ENCODE measurements around the gene MED10. TPM values are rescaled to one million over a fixed set of nuclear protein-coding genes. Genes with fewer than 3 reads are reported as not detected.
"Not testable (repeated sequence)": the region's sequence is repeated elsewhere in the genome, so short reads cannot be mapped to it uniquely, and the experiment has no call there.

The MED10 gene
- total RNA-seq, 6 experiments from 2014 or later = 41.1 to 48.1 (median 45.9) TPM

- H3K9me3 Mint-ChIP-seq = peaks cover 4% of the 10 kb centered on the region; the same call in 1 of the 2 replicates
- no peaks in the 10 kb centered on the region for H3K36me3 Mint-ChIP-seq (ENCODE audit: low read depth)
- H3K4me3 Mint-ChIP-seq = no peak overlapping the region
- H3K27ac Mint-ChIP-seq = no peak overlapping the region
- H3K4me1 Mint-ChIP-seq (ENCODE audit: low read depth) = peaks cover 14% of the 10 kb centered on the region
- peaks cover 8% of the 10 kb centered on the region for H3K27me3 Mint-ChIP-seq (ENCODE audit: insufficient read depth)
- DNase-seq = no peak
- TF ChIP-seq CTCF (IDR thresholded peaks at IDR 0.05) = no peak
These were observed 15.5 kb downstream of the MED10 start for GRCh38 chr5:6362846-6363245.

- Mint-ChIP-seq H3K27ac (no peak overlapping the region), H3K4me1 (ENCODE audit: low read depth) (peaks cover 10% of the 10 kb centered on the region), H3K36me3 (ENCODE audit: low read depth) (no peaks in the 10 kb centered on the region), H3K27me3 (ENCODE audit: insufficient read depth) (peaks cover 8% of the 10 kb centered on the region), H3K4me3 (no peak overlapping the region), H3K9me3 (peaks cover 4% of the 10 kb centered on the region; the same call in 1 of the 2 replicates)
- TF ChIP-seq CTCF (IDR thresholded peaks at IDR 0.05) = no peak
- DNase-seq = no peak
These were observed 17.2 kb downstream of the MED10 start for GRCh38 chr5:6361101-6361500.

GRCh38 chr5:6360323-6361072 is 17.8 kb downstream of the MED10 start:
- H3K9me3 Mint-ChIP-seq = peaks cover 4% of the 10 kb centered on the region; the same call in 1 of the 2 replicates
- peaks cover 8% of the 10 kb centered on the region for H3K27me3 Mint-ChIP-seq (ENCODE audit: insufficient read depth)
- no peak for TF ChIP-seq CTCF (IDR thresholded peaks at IDR 0.05)
- no peaks in the 10 kb centered on the region for H3K36me3 Mint-ChIP-seq (ENCODE audit: low read depth)
- H3K4me3 Mint-ChIP-seq = no peak overlapping the region
- H3K27ac Mint-ChIP-seq = no peak overlapping the region
- 0 out of 2 replicates have a peak, but pooled peaks cover 5% of the 10 kb centered on the region for H3K4me1 Mint-ChIP-seq (ENCODE audit: low read depth)
- DNase-seq = no peak

GRCh38 chr5:6359555-6360322 is 18.6 kb downstream of the MED10 start:
- DNase-seq = no peak
- no peak for TF ChIP-seq CTCF (IDR thresholded peaks at IDR 0.05)
- Mint-ChIP-seq H3K27me3 (ENCODE audit: insufficient read depth) (peaks cover 10% of the 10 kb centered on the region), H3K27ac (no peak overlapping the region), H3K9me3 (peaks cover 4% of the 10 kb centered on the region; the same call in 1 of the 2 replicates), H3K4me3 (no peak overlapping the region), H3K4me1 (ENCODE audit: low read depth) (0 out of 2 replicates have a peak, but pooled peaks cover 5% of the 10 kb centered on the region), H3K36me3 (ENCODE audit: low read depth) (no peaks in the 10 kb centered on the region)

- H3K9me3 Mint-ChIP-seq = peaks cover 2% of the 10 kb centered on the region; the same call in 1 of the 2 replicates
- DNase-seq = no peak
- peaks cover 14% of the 10 kb centered on the region for H3K27me3 Mint-ChIP-seq (ENCODE audit: insufficient read depth)
- no peak for TF ChIP-seq CTCF (IDR thresholded peaks at IDR 0.05)
- 0 out of 2 replicates have a peak, but pooled peaks cover 5% of the 10 kb centered on the region for H3K4me1 Mint-ChIP-seq (ENCODE audit: low read depth)
- no peak overlapping the region for H3K27ac Mint-ChIP-seq
- H3K4me3 Mint-ChIP-seq = no peak overlapping the region
- no peaks in the 10 kb centered on the region for H3K36me3 Mint-ChIP-seq (ENCODE audit: low read depth)
These were observed 19.9 kb downstream of the MED10 start for GRCh38 chr5:6358434-6358820.

GRCh38 chr5:6357817-6358433 is 20.4 kb downstream of the MED10 start:
- not testable (repeated sequence) for H3K36me3 Mint-ChIP-seq (ENCODE audit: low read depth); H3K4me3 Mint-ChIP-seq; H3K9me3 Mint-ChIP-seq; H3K27ac Mint-ChIP-seq; H3K4me1 Mint-ChIP-seq (ENCODE audit: low read depth); DNase-seq
- H3K27me3 Mint-ChIP-seq (ENCODE audit: insufficient read depth) = peaks cover 15% of the 10 kb centered on the region
